WI38 (cell line): ENCODE data around the gene NCS1.

ENCODE experiments used
- H3K4me3 ChIP-seq: 2 replicates; pipeline ENCODE4 v1.5.1; 2011; ENCODE audit warnings: low read depth, mild to moderate bottlenecking, control low read depth, low read length
- CTCF ChIP-seq: IDR thresholded peaks from 2 replicates; pipeline ENCODE4 v1.5.1; 2012; ENCODE audit warnings: low read depth, mild to moderate bottlenecking, control low read depth, low read length

NCS1 gene

GRCh38 chr9:130156672-130157071 is 15.5 kb upstream of the NCS1 start:
- no peak for TF ChIP-seq CTCF
- H3K4me3 ChIP-seq: no peak overlapping the region

DNA sequence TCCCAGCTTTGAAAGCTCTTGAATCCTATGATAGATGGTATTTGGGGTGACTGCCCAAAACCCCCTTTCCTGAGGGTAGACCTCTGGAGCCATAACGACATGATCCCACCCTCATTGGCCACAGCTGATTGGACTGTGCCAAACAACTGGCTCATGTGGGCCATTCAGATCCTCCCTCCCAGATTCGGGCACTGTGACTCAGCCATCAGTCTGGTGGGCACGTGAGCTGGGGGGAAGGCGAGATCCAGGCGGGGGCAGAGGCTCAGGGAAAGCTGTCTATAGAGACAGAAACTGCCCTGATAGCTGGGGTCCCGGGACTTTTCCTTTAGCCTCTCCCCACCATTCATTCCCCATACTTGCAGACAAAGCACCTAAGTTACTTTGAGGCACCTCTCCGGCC is 15.1 kb upstream of the NCS1 start:
- no peak overlapping the region for H3K4me3 ChIP-seq
- no peak for TF ChIP-seq CTCF

DNA sequence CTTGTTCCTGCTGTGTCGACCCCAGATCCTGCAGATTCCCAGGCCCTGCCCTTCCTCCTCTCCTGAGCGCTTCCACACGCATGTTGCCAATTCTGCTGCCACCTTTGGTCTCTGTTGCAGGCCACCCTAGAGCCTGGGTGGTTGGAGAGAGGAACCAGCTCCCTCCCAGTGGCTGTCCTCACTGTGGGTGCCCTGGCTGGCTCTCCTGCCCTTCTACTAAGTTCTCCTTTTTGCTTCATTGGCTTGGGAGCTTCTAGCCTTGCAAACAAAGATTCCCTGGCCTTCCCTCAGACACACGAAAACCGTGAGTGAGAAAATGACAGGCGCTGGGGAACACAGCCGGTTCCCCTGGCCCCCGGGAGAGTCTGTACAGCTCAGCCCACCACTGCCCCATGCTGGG is 14.2 kb upstream of the NCS1 start:
- TF ChIP-seq CTCF: no peak
- H3K4me3 ChIP-seq: no peak overlapping the region

DNA sequence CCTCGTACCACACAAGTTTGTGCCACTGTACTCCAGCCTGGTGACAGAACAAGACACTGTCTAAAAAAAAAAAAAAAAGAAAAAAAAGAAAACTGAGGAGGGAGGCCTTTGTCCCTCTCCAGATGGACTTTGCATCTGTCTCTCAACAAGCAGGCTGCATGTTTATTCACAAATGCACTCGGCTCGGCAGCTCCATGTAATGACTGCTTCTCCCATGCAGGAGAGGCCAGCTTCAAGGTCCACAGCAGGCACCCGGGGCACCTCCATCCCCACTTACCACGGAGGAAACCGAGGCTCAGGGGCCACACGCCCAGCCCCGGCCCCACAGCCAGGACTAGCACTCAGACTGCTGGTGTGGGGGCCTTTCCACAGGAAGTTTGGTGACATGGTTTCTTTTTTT is 13.1 kb upstream of the NCS1 start:
- H3K4me3 ChIP-seq: no peak overlapping the region
- TF ChIP-seq CTCF: no peak

DNA sequence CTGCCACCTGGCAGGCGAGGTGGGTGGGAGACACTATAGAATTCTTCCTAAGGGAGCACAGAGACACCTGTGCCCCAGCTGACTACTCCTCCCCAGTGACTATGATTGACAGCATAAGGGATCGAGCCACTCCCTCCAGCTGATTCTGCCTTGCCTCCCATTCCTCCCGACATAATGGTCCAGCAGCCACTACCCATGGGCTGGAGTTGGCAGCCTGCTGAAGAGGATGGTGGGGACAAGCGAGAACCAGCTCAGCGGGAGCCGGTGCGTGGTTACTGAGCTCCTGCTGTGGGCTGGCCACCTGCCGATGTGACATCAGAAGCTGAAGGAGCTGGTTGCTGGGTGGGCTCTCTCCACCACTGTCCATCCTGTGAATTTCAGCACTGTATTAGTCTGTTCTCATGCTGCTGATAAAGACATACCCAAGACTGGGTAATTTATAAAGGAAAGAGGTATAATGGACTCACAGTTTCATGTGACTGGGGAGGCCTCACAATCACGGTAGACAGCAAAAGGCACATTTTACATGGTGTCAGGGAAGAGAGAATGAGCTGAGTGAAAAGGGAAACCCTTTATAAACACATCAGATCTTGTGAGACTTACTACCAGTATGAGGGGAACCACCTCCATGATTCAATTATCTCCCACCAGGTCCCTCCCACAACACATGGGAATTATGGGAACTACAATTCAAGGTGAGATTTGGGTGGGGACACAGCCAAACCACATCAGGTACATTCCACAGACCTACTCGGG is 12.1 kb upstream of the NCS1 start:
- no peak for TF ChIP-seq CTCF
- H3K4me3 ChIP-seq: no peak overlapping the region

GRCh38 chr9:130160862-130161470 is 11.2 kb upstream of the NCS1 start:
- no peak overlapping the region for H3K4me3 ChIP-seq
- no peak for TF ChIP-seq CTCF

- no peak for TF ChIP-seq CTCF
- no peak overlapping the region for H3K4me3 ChIP-seq
Observed at GRCh38 chr9:130165579-130165978, 6.6 kb upstream of the NCS1 start.
